Central memory CD8-positive, alpha-beta T cell (primary cell): ENCODE data around the gene SBF2.
"Not testable (repeated sequence)": the region's sequence is repeated elsewhere in the genome, so short reads cannot be mapped to it uniquely, and the experiment has no call there.

ENCODE experiments used
- ATAC-seq: fragments of 150-1000 bp; cut with Tn5 transposase; replicated peaks from 2 replicates; pipeline ENCODE4 v1.10.0; 2022; ENCODE audit warnings: mild to moderate bottlenecking, moderate FRiP score, moderate number of reproducible peaks; ENCODE audit not compliant: poor library complexity, severe bottlenecking; ENCODE audit errors: extremely low read depth
- DNase-seq, 2 donors: peaks; one replicate each; pipeline ENCODE4 v3.0.0; 2021; ENCODE audit warnings: low spot score in 2 of 2
- H3K27ac Mint-ChIP-seq: one replicate; pipeline ENCODE4 v1.8.0; 2022; ENCODE audit warnings: low read depth, mild to moderate bottlenecking, moderate library complexity, mixed read lengths
- H3K27me3 Mint-ChIP-seq: one replicate; pipeline ENCODE4 v1.8.0; 2022; ENCODE audit warnings: mixed read lengths
- H3K36me3 Mint-ChIP-seq: one replicate; pipeline ENCODE4 v1.8.0; 2022; ENCODE audit warnings: mild to moderate bottlenecking, moderate library complexity, mixed read lengths; ENCODE audit not compliant: insufficient read depth
- H3K4me1 Mint-ChIP-seq: one replicate; pipeline ENCODE4 v1.8.0; 2022; ENCODE audit warnings: mixed read lengths
- H3K4me3 Mint-ChIP-seq: one replicate; pipeline ENCODE4 v1.8.0; 2022; ENCODE audit warnings: mild to moderate bottlenecking, moderate library complexity, mixed read lengths
- H3K9me3 Mint-ChIP-seq: one replicate; pipeline ENCODE4 v1.8.0; 2022; ENCODE audit warnings: mixed read lengths

Gene SBF2

DNA sequence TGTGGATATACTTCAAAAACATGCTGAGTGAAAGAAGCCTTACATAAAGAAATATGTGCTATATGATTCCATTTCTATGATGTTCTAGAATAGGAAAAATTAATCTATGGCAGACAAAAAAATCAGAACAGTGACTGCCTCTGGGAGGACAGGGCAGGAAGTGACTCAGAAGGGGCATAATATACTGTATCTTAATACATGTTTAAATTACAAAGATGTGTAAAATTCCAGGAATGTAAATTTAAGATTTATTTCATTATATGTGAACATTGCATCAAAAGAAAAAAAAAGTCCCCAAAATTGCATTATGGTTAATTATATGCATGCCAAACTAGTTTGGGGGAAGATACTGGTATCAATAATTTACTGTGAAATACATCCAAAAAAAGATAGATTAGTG is 32.2 kb downstream of the SBF2 start:
- Mint-ChIP-seq H3K27me3 (no peaks in the 10 kb centered on the region), H3K27ac (no peak overlapping the region), H3K36me3 (no peaks in the 10 kb centered on the region), H3K9me3 (no peaks in the 10 kb centered on the region), H3K4me1 (no peaks in the 10 kb centered on the region), H3K4me3 (no peak overlapping the region)
- ATAC-seq (no peak), DNase-seq (no peak)

DNA sequence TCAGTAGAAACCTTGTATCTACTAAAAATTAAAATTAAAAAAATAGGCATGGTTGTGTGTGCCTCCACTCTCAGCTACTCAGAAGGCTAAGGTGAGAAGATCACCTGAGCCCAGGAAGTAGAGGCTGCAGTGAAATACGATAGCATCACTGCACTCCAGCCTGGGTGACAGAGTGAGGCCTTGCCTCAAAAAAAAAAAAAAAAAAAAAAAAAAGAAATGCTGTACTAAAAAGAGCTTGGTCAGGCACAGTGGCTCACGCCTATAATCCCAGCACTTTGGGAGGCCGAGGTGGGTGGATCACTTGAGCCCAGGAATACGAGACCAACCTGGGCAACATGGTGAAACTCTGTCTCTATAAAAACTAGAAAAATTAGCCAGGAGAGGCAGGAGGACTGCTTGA is 36.5 kb downstream of the SBF2 start:
- peaks cover 4% of the 10 kb centered on the region for H3K4me1 Mint-ChIP-seq
- no peaks in the 10 kb centered on the region for H3K27me3 Mint-ChIP-seq
- no peaks in the 10 kb centered on the region for H3K9me3 Mint-ChIP-seq
- ATAC-seq = no peak
- no peak for DNase-seq
- H3K4me3 Mint-ChIP-seq = no peak overlapping the region
- no peak overlapping the region for H3K27ac Mint-ChIP-seq
- no peaks in the 10 kb centered on the region for H3K36me3 Mint-ChIP-seq

DNA sequence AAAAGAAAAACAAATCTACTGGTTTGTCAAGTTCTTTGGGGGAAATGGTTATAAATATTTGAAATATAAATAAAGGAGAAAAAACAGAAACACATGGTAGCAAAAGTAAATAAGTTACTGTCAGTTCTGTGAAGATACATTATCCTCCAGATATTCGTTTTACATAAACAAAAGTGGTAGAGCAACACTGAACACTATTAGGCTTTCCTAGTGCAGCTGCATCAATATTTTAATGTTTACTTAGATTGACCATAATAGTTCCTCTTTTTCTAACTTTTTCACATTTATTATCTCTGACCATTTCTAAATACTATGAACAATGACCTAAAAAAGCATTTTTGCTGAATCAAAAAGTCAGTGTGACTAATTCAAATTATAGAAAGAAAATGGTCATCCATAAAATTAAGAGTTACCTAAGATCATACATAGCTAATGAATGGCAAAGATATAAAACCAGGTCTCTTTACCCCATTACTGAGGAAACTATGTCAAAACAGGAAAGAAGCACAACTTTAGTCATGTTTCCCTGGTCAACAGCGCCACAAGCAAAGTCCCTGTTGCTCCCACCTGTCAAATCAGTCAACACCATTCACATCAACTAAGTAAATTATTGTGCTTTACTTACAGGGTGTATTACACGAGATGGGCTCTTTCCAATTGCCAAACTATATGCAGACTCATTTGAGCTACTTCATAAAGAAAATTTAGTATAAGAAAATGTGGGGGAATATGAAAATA is 38.5 kb downstream of the SBF2 start:
- ATAC-seq = no peak
- no peaks in the 10 kb centered on the region for H3K27me3 Mint-ChIP-seq
- peaks cover 4% of the 10 kb centered on the region for H3K4me1 Mint-ChIP-seq
- no peaks in the 10 kb centered on the region for H3K9me3 Mint-ChIP-seq
- H3K27ac Mint-ChIP-seq = no peak overlapping the region
- no peak overlapping the region for H3K4me3 Mint-ChIP-seq
- no peak for DNase-seq
- no peaks in the 10 kb centered on the region for H3K36me3 Mint-ChIP-seq

DNA sequence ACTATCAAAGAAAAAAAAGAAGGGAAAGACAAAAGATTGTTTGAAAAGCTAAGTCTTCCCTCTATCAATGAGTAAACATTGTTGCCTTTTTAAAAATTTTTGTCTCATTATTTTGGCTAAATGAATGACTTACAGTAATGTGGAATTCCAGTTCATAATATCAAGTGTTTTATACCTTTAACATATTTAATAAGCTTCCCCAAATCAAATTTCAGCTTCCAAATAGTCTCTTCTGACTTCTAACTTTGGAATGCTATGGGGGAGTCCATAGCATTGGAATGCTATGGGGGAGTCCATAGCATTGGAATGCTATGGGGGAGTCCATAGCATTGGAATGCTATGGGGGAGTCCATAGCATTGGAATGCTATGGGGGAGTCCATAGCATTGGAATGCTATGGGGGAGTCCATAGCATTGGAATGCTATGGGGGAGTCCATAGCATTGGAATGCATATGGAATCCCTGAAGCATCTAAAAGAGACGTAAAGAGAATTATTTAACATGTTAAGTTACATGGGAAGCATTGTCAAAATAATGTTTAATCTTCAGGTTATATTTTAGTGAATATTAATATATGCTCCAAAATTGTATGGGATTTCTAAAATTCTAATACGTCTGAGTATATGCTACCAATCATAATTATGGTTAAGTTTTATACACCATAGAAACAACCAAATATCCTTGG is 44.4 kb downstream of the SBF2 start:
- ATAC-seq, H3K36me3 Mint-ChIP-seq, H3K27me3 Mint-ChIP-seq, H3K27ac Mint-ChIP-seq, H3K4me3 Mint-ChIP-seq, H3K4me1 Mint-ChIP-seq, H3K9me3 Mint-ChIP-seq, DNase-seq: not testable (repeated sequence)

DNA sequence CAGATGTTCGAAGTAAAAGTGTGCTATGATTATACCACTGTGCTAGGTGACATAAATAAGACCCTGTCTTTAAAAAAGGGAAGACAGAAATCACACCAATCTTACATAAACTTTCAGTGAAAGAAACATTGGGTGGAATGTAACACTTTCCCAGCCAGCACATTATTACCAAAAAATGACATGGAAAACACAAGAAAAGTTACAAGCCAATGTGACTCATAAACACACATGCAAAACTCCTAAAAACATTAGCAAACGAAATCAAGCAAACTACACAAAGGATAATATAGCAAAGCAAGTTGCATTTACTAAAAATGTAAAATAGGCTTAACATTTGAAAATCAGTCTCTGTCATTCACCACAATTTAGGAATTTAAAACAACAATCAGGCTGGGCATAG is 47.0 kb downstream of the SBF2 start:
- Mint-ChIP-seq H3K4me1 (no peaks in the 10 kb centered on the region), H3K27me3 (no peaks in the 10 kb centered on the region), H3K36me3 (no peaks in the 10 kb centered on the region), H3K9me3 (no peaks in the 10 kb centered on the region), H3K27ac (no peak overlapping the region), H3K4me3 (no peak overlapping the region)
- no peak for DNase-seq
- ATAC-seq = no peak

DNA sequence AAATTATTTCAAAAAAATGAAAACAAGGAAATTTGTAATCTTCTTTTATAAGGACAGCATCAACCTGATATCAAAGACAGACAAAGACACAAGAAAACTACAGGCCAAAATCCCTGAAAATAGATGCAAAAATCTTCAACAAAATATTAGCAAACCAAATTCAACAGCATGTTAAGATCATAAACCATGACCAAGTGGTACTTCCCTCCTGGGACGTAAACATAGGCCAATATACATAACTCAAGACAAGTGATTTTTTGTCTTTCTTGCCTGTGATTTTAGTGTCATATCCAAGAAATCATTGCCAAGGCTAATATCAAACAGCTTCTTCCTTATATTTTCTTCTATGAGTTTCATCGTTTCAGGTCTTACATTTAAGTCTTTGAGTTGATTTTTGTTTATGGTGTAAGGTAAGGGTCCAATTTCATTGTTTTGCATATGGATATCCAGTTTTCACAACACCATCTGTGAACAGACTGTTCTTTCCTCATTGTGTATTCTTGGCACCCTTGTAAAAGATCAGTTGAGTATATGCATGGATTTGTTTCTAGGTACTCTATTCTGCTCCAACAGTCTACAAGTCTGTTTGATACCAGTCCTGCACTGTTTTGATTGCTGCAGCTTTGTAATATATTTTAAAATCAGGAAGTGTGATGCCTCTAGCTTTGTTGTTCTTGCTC is 50.0 kb downstream of the SBF2 start:
- no peak for DNase-seq
- no peaks in the 10 kb centered on the region for H3K9me3 Mint-ChIP-seq
- H3K36me3 Mint-ChIP-seq = no peaks in the 10 kb centered on the region
- no peak overlapping the region for H3K27ac Mint-ChIP-seq
- no peak overlapping the region for H3K4me3 Mint-ChIP-seq
- no peaks in the 10 kb centered on the region for H3K4me1 Mint-ChIP-seq
- no peak for ATAC-seq
- no peaks in the 10 kb centered on the region for H3K27me3 Mint-ChIP-seq

DNA sequence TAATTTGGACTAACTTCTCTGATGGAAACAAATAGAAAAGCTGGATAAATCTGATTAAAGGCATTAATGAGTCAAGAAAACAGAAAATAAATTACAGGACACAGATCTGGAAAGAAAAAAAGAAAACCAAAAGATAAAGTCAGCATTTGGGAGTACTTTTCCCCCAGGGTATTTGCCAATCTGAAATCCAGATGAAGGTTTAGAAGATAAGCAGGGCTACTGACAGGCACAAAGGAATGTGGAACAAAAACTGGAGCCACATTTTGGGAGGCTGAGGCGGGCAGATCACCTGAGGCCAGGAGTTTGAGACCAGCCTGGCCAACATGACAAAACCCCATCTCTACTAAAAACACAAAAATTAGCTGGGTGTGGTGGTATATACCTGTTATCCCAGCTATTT is 57.2 kb downstream of the SBF2 start:
- no peaks in the 10 kb centered on the region for H3K4me1 Mint-ChIP-seq
- H3K36me3 Mint-ChIP-seq = no peaks in the 10 kb centered on the region
- no peaks in the 10 kb centered on the region for H3K27me3 Mint-ChIP-seq
- no peak for ATAC-seq
- no peak for DNase-seq
- H3K27ac Mint-ChIP-seq = no peak overlapping the region
- no peak overlapping the region for H3K4me3 Mint-ChIP-seq
- H3K9me3 Mint-ChIP-seq = no peaks in the 10 kb centered on the region

DNA sequence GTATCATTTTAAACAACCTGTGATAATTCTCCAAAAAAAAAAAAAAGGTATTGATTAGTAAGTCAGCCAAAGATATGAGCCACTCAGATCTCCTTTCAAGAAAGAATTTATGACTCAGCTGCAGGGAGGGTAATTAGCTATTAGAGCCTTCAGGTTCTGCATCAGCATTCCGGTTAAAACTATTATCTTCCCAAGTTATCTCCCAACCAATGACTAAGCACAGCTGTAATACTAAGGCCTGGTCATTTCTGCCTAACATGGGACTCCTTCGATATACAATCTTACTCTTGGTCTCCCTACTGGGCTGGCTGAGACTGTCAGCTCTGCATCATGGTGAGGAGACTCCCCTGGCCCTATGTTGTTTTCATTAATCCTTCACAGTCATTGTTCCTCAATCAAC is 60.4 kb downstream of the SBF2 start:
- H3K27me3 Mint-ChIP-seq = no peaks in the 10 kb centered on the region
- no peaks in the 10 kb centered on the region for H3K9me3 Mint-ChIP-seq
- no peak overlapping the region for H3K4me3 Mint-ChIP-seq
- no peak for DNase-seq
- no peaks in the 10 kb centered on the region for H3K4me1 Mint-ChIP-seq
- no peaks in the 10 kb centered on the region for H3K36me3 Mint-ChIP-seq
- ATAC-seq = no peak
- H3K27ac Mint-ChIP-seq = no peak overlapping the region

DNA sequence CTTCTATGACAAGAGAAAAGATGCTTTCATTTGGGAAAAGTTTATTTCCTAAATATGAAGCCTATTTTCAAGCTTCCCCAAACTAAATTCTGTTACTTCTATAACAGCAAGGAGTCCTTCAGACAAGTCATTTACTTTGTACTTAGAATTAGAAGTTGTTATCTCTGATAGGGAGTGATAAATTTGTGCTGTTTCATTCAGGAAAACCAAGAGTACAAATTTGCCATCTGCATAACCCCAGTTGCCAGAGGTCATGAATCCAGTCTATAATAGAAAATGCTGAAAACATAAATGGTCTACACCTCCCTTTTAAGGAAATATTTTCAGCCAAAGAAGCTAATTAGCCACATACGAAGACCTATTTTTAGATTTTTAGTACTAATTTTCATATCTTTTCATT is 61.3 kb downstream of the SBF2 start:
- no peak for ATAC-seq
- DNase-seq = no peak
- Mint-ChIP-seq H3K4me3 (no peak overlapping the region), H3K27me3 (no peaks in the 10 kb centered on the region), H3K9me3 (no peaks in the 10 kb centered on the region), H3K36me3 (no peaks in the 10 kb centered on the region), H3K4me1 (no peaks in the 10 kb centered on the region), H3K27ac (no peak overlapping the region)

DNA sequence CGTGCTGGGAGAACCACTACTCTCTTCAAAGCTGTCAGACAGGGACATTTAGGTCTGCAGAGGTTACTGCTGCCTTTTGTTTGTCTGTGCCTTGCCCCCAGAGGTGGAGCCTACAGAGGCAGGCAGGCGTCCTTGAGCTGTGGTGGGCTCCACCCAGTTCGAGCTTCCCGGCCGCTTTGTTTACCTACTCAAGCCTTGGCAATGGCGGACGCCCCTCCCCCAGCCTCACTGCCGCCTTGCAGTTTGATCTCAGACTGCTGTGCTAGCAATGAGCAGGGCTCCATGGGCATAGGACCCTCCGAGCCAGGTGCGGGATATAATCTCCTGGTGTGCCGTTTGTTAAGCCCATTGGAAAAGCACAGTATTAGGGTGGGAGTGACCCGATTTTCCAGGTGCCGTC is 62.2 kb downstream of the SBF2 start:
- not testable (repeated sequence) for H3K27ac Mint-ChIP-seq, H3K4me1 Mint-ChIP-seq, DNase-seq, H3K36me3 Mint-ChIP-seq, ATAC-seq, H3K9me3 Mint-ChIP-seq, H3K27me3 Mint-ChIP-seq, H3K4me3 Mint-ChIP-seq

DNA sequence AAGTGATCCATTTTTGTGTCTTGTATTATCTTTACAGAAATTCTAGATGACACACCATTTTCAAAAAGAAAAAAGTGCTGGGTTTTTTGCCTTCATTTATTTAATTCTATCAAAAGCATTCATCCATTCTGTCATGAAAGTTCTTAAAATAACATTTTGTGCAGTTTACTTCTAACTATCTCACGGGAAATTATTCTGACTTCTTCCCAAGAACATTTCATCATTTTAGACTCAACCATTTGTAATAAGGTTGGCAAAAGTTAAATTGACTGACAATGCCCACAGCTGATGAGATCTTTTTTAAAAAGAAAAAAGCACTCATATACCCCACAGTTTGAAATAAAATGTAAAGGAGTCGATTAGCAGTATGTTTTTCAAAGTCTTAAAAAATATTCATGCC is 68.5 kb downstream of the SBF2 start:
- ATAC-seq (no peak), DNase-seq (no peak)
- Mint-ChIP-seq H3K4me1 (no peaks in the 10 kb centered on the region), H3K4me3 (no peak overlapping the region), H3K27me3 (no peaks in the 10 kb centered on the region), H3K36me3 (no peaks in the 10 kb centered on the region), H3K27ac (no peak overlapping the region), H3K9me3 (no peaks in the 10 kb centered on the region)

DNA sequence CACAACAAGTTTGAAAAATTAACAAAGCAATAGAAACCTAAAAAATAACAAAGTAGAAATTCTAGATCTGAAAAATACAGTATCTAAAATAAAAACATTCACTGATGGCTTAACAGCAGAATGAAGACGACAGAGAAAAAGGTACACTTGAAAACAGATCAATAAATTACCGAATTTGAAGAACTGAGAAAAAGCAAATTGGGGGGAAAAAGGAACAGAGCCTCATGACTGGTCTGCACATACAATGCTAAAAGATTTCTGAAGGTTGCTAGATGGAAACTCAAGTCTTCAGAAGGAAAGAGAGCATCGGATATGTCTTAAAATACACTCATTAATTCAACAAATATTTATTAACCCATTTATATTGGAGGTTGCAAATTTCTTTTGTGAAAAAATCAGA is 71.6 kb downstream of the SBF2 start:
- ATAC-seq (no peak), DNase-seq (no peak)
- Mint-ChIP-seq H3K9me3 (peaks cover 5% of the 10 kb centered on the region), H3K4me3 (no peak overlapping the region), H3K4me1 (no peaks in the 10 kb centered on the region), H3K27ac (no peak overlapping the region), H3K27me3 (no peaks in the 10 kb centered on the region), H3K36me3 (no peaks in the 10 kb centered on the region)

DNA sequence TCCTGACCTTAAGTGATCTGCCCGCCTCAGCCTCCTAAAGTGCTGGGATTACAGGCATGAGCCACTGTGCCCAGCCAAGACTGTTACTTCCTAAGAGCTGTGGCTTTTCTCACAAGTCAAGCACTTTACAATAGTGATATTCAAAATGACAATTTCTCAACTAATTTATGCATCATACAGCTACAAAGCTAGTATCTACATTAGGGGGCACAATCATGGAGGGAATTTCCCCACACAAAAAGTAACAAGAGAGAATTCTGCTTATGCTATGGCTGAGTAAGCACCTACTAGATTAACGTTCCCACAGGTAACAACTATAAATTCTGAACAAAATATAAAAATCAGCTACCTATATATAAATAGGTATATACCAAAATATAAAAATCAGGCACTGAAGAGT is 72.7 kb downstream of the SBF2 start:
- no peak for DNase-seq
- Mint-ChIP-seq H3K27ac (no peak overlapping the region), H3K4me3 (no peak overlapping the region), H3K9me3 (peaks cover 5% of the 10 kb centered on the region), H3K27me3 (no peaks in the 10 kb centered on the region), H3K36me3 (no peaks in the 10 kb centered on the region), H3K4me1 (no peaks in the 10 kb centered on the region)
- ATAC-seq = no peak
